GM23338 (cell line): ENCODE data around the gene SENP8. TPM values are rescaled to one million over a fixed set of nuclear protein-coding genes. Genes with fewer than 3 reads are reported as not detected.

Experiments used
- ATAC-seq: fragments of 200-7000 bp; cut with Tn5 transposase; 3 replicates; pipeline ENCODE4 v1.9.1; 2020
- DNase-seq: peaks from one replicate; pipeline ENCODE4 v3.0.0-alpha.2; 2015; ENCODE audit warnings: low spot score
- H2AFZ ChIP-seq: fragments of 200-600 bp; sonication (generic); 2 replicates; pipeline ENCODE4 v1.8.0; 2016; ENCODE audit warnings: antibody characterized with exemption, mild to moderate bottlenecking, moderate library complexity
- H3F3A ChIP-seq: fragments of 200-600 bp; sonication (generic); replicated peaks from 2 replicates; pipeline ENCODE4 v1.8.0; 2017; ENCODE audit warnings: antibody characterized with exemption, mixed run types, low read depth
- H3K27ac ChIP-seq: fragments of 200-600 bp; sonication (generic); 2 replicates; pipeline ENCODE4 v1.6.1; 2016; ENCODE audit warnings: low read depth
- H3K27me3 ChIP-seq: fragments of 200-600 bp; sonication (generic); 2 replicates; pipeline ENCODE4 v1.8.0; 2016; ENCODE audit warnings: mild to moderate bottlenecking, mixed run types, moderate library complexity; ENCODE audit not compliant: insufficient read depth
- H3K36me3 ChIP-seq: fragments of 200-600 bp; sonication (generic); 2 replicates; pipeline ENCODE4 v1.8.0; 2016; ENCODE audit warnings: mild to moderate bottlenecking; ENCODE audit not compliant: insufficient read depth
- H3K4me1 ChIP-seq: fragments of 200-600 bp; sonication (generic); 2 replicates; pipeline ENCODE4 v1.8.0; 2016; ENCODE audit warnings: mild to moderate bottlenecking, moderate library complexity; ENCODE audit not compliant: insufficient read depth
- H3K4me2 ChIP-seq: fragments of 200-600 bp; sonication (generic); 2 replicates; pipeline ENCODE4 v1.7.1; 2017; ENCODE audit warnings: mixed run types
- H3K4me3 ChIP-seq: fragments of 200-600 bp; sonication (generic); 2 replicates; pipeline ENCODE4 v1.6.1; 2016; ENCODE audit warnings: mixed run types
- H3K79me2 ChIP-seq: fragments of 200-600 bp; sonication (generic); replicated peaks from 2 replicates; pipeline ENCODE4 v1.8.0; 2017; ENCODE audit warnings: mild to moderate bottlenecking; ENCODE audit not compliant: insufficient read depth
- H3K9me2 ChIP-seq: fragments of 200-600 bp; sonication (generic); 2 replicates; pipeline ENCODE4 v1.8.0; 2017; ENCODE audit not compliant: insufficient read depth
- H4K20me1 ChIP-seq: fragments of 200-600 bp; sonication (generic); replicated peaks from 2 replicates; pipeline ENCODE4 v1.8.0; 2017; ENCODE audit warnings: mild to moderate bottlenecking; ENCODE audit not compliant: insufficient read depth
- H3K27ac Mint-ChIP-seq: 2 replicates; pipeline ENCODE4 v1.8.0; 2020; ENCODE audit warnings: inconsistent platforms, mild to moderate bottlenecking, moderate library complexity, mixed read lengths
- H3K27me3 Mint-ChIP-seq: 3 replicates; pipeline ENCODE4 v1.8.0; 2022; ENCODE audit warnings: low read depth, mild to moderate bottlenecking, moderate library complexity, mixed read lengths, inconsistent platforms; ENCODE audit not compliant: insufficient read depth, poor library complexity
- H3K36me3 Mint-ChIP-seq: 3 replicates; pipeline ENCODE4 v1.8.0; 2021; ENCODE audit warnings: low read depth, mild to moderate bottlenecking, inconsistent platforms, moderate library complexity, mixed read lengths
- H3K4me1 Mint-ChIP-seq: 3 replicates; pipeline ENCODE4 v1.8.0; 2020; ENCODE audit warnings: mild to moderate bottlenecking, inconsistent platforms, mixed read lengths
- H3K4me3 Mint-ChIP-seq: 3 replicates; pipeline ENCODE4 v1.8.0; 2021; ENCODE audit warnings: moderate library complexity, mild to moderate bottlenecking, inconsistent platforms, mixed read lengths
- H3K9me3 Mint-ChIP-seq: 3 replicates; pipeline ENCODE4 v1.8.0; 2020; ENCODE audit warnings: moderate library complexity, mild to moderate bottlenecking, inconsistent platforms, mixed read lengths
- CREB1 ChIP-seq: fragments of 250-450 bp; sonication (Bioruptor Pico); IDR thresholded peaks from 2 replicates; pipeline ENCODE4 v1.5.0; 2020; ENCODE audit warnings: low read depth, mild to moderate bottlenecking, moderate library complexity
- EZH2phosphoT487 ChIP-seq: fragments of 200-600 bp; sonication (generic); IDR thresholded peaks from one replicate; pipeline ENCODE4 v1.8.1; 2018; ENCODE audit warnings: antibody characterized with exemption; ENCODE audit not compliant: unreplicated experiment
- JUNB ChIP-seq: IDR thresholded peaks from one replicate; pipeline ENCODE4 v1.6.1; 2016; ENCODE audit warnings: antibody characterized with exemption; ENCODE audit not compliant: unreplicated experiment
- POLR2AphosphoS5 ChIP-seq: IDR thresholded peaks from 2 replicates; pipeline ENCODE4 v1.6.1; 2016; ENCODE audit warnings: antibody characterized with exemption, low read depth
- ZNF331 ChIP-seq: fragments of 250-450 bp; sonication (Bioruptor Pico); IDR thresholded peaks from 2 replicates; pipeline ENCODE4 v1.5.0; 2020; ENCODE audit warnings: low read depth, mild to moderate bottlenecking, moderate library complexity
- polyA plus RNA-seq: library from polyadenylated mRNA; unstranded; fragments of >200 nt; fragmentation: Nextera tagmentation; extraction: Ambion mirVana; gene quantifications from 2 replicates; pipeline ENCODE4 v1.2.1, GENCODE V29; 2016
- total RNA-seq: library from RNA; depleted of rRNA; stranded (reverse); fragments of >200 nt; shearing (Covaris generic); gene quantifications from 2 replicates; pipeline ENCODE4 v1.2.3, GENCODE V29; 2014
- TF ChIP-seq, protein P1 (sequence below), 2 experiments: fragments of 200-600 bp in 1 of 2; sonication (generic) in 1 of 2; conservative IDR thresholded peaks; 2 replicates each; pipeline versions ENCODE4 v1.5.1 to v1.6.1; 2016 to 2017; ENCODE audit warnings: antibody characterized with exemption in 2 of 2, low read depth in 2 of 2, mild to moderate bottlenecking in 2 of 2, moderate library complexity in 1 of 2
- TF ChIP-seq, protein P2 (sequence below): IDR thresholded peaks from 2 replicates; pipeline ENCODE4 v1.6.1; 2016; ENCODE audit warnings: antibody characterized with exemption
- TF ChIP-seq, protein P3 (sequence below): IDR thresholded peaks from one replicate; pipeline ENCODE4 v1.6.1; 2018; ENCODE audit warnings: antibody characterized with exemption; ENCODE audit not compliant: unreplicated experiment
- TF ChIP-seq, protein P4 (sequence below): fragments of 250-450 bp; sonication (Bioruptor Pico); IDR thresholded peaks from 2 replicates; pipeline ENCODE4 v1.5.0; 2020; ENCODE audit warnings: mild to moderate bottlenecking, moderate library complexity

Gene SENP8
- total and polyA plus RNA-seq, 2 experiments from 2014 or later = 3.1 to 7.7 TPM

DNA sequence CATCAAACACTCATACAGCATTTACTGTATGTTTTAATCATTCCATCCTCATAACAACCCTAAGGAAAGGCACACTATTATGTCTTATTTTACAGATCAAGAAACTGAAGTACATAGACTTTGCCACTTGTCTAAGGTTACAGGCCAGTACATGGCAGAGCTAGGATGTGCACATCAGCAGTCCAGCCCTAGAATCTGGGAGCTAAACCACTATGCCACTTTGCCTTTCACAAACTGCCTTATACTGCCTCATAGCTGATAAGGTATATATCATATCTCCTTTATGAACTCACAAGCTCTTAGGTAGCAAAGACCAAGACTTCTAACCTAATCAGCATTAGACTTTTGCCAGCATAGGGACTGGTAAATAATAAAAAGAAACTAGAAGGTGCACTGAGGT, 49.3 kb upstream of the SENP8 start (continued):
- TF ChIP-seq, protein P1, sequence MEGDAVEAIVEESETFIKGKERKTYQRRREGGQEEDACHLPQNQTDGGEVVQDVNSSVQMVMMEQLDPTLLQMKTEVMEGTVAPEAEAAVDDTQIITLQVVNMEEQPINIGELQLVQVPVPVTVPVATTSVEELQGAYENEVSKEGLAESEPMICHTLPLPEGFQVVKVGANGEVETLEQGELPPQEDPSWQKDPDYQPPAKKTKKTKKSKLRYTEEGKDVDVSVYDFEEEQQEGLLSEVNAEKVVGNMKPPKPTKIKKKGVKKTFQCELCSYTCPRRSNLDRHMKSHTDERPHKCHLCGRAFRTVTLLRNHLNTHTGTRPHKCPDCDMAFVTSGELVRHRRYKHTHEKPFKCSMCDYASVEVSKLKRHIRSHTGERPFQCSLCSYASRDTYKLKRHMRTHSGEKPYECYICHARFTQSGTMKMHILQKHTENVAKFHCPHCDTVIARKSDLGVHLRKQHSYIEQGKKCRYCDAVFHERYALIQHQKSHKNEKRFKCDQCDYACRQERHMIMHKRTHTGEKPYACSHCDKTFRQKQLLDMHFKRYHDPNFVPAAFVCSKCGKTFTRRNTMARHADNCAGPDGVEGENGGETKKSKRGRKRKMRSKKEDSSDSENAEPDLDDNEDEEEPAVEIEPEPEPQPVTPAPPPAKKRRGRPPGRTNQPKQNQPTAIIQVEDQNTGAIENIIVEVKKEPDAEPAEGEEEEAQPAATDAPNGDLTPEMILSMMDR (conservative IDR thresholded peaks at IDR 0.05; ENCODE audit: low read depth in 2 of 2) = no peak
- TF ChIP-seq, protein P2, sequence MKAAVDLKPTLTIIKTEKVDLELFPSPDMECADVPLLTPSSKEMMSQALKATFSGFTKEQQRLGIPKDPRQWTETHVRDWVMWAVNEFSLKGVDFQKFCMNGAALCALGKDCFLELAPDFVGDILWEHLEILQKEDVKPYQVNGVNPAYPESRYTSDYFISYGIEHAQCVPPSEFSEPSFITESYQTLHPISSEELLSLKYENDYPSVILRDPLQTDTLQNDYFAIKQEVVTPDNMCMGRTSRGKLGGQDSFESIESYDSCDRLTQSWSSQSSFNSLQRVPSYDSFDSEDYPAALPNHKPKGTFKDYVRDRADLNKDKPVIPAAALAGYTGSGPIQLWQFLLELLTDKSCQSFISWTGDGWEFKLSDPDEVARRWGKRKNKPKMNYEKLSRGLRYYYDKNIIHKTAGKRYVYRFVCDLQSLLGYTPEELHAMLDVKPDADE = no peak
- TF ChIP-seq, protein P3, sequence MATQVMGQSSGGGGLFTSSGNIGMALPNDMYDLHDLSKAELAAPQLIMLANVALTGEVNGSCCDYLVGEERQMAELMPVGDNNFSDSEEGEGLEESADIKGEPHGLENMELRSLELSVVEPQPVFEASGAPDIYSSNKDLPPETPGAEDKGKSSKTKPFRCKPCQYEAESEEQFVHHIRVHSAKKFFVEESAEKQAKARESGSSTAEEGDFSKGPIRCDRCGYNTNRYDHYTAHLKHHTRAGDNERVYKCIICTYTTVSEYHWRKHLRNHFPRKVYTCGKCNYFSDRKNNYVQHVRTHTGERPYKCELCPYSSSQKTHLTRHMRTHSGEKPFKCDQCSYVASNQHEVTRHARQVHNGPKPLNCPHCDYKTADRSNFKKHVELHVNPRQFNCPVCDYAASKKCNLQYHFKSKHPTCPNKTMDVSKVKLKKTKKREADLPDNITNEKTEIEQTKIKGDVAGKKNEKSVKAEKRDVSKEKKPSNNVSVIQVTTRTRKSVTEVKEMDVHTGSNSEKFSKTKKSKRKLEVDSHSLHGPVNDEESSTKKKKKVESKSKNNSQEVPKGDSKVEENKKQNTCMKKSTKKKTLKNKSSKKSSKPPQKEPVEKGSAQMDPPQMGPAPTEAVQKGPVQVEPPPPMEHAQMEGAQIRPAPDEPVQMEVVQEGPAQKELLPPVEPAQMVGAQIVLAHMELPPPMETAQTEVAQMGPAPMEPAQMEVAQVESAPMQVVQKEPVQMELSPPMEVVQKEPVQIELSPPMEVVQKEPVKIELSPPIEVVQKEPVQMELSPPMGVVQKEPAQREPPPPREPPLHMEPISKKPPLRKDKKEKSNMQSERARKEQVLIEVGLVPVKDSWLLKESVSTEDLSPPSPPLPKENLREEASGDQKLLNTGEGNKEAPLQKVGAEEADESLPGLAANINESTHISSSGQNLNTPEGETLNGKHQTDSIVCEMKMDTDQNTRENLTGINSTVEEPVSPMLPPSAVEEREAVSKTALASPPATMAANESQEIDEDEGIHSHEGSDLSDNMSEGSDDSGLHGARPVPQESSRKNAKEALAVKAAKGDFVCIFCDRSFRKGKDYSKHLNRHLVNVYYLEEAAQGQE = no peak
- no peak for TF ChIP-seq CREB1 (CRISPR knock-in tag)
- no peak for TF ChIP-seq JUNB
- TF ChIP-seq EZH2phosphoT487 = no peak

DNA sequence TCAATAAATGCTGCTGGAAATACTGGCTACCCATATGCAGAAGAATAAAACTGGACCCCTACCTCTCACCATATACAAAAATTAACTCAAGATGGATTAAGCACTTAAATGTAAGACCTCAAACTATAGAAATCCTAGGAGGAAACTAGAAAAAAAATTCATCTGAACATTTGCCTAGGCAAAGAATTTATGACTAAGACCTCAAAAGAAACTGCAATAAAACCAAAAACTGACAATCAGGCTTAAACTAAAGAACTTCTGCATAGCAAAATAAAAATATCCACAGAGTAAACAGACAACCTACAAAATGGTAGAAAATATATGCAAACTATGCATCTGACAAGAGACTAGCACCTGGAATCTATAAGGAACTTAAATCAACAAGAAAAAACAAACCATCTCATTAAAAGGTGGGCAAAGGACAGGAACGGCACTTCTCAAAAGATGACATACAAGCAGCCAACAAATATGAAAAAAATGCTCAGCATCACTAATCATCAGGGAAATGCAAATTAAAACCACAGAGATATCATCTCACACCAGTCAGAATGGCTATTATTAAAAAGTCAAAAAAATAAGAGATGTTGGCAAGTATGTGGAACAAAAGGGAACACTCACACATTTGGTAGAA, 47.3 kb upstream of the SENP8 start:
- Histone ChIP-seq H3K79me2 (peaks cover 16% of the 10 kb centered on the region), H2AFZ (no peak overlapping the region), H3K27me3 (no peaks in the 10 kb centered on the region), H3K4me1 (peaks cover 4% of the 10 kb centered on the region; the same call in 1 of the 2 replicates), H3K27ac (no peak overlapping the region), H3K4me2 (no peak overlapping the region), H3K36me3 (no peaks in the 10 kb centered on the region), H4K20me1 (peaks cover 8% of the 10 kb centered on the region), H3K9me2 (no peaks in the 10 kb centered on the region), H3F3A (no peaks in the 10 kb centered on the region), H3K4me3 (no peak overlapping the region)
- no peak for DNase-seq
- H3K27ac Mint-ChIP-seq = no peak overlapping the region
- no peaks in the 10 kb centered on the region; the same call in 2 of the 3 replicates for H3K4me1 Mint-ChIP-seq
- ATAC-seq = no peak
- H3K36me3 Mint-ChIP-seq = no peaks in the 10 kb centered on the region
- peaks cover 4% of the 10 kb centered on the region for H3K27me3 Mint-ChIP-seq
- no peak overlapping the region for H3K4me3 Mint-ChIP-seq
- H3K9me3 Mint-ChIP-seq = no peaks in the 10 kb centered on the region
- TF ChIP-seq CREB1 (CRISPR knock-in tag) (no peak), ZNF331 (no peak), POLR2AphosphoS5 (no peak), EZH2phosphoT487 (no peak)
- TF ChIP-seq, protein P2 = no peak
- TF ChIP-seq, protein P4, sequence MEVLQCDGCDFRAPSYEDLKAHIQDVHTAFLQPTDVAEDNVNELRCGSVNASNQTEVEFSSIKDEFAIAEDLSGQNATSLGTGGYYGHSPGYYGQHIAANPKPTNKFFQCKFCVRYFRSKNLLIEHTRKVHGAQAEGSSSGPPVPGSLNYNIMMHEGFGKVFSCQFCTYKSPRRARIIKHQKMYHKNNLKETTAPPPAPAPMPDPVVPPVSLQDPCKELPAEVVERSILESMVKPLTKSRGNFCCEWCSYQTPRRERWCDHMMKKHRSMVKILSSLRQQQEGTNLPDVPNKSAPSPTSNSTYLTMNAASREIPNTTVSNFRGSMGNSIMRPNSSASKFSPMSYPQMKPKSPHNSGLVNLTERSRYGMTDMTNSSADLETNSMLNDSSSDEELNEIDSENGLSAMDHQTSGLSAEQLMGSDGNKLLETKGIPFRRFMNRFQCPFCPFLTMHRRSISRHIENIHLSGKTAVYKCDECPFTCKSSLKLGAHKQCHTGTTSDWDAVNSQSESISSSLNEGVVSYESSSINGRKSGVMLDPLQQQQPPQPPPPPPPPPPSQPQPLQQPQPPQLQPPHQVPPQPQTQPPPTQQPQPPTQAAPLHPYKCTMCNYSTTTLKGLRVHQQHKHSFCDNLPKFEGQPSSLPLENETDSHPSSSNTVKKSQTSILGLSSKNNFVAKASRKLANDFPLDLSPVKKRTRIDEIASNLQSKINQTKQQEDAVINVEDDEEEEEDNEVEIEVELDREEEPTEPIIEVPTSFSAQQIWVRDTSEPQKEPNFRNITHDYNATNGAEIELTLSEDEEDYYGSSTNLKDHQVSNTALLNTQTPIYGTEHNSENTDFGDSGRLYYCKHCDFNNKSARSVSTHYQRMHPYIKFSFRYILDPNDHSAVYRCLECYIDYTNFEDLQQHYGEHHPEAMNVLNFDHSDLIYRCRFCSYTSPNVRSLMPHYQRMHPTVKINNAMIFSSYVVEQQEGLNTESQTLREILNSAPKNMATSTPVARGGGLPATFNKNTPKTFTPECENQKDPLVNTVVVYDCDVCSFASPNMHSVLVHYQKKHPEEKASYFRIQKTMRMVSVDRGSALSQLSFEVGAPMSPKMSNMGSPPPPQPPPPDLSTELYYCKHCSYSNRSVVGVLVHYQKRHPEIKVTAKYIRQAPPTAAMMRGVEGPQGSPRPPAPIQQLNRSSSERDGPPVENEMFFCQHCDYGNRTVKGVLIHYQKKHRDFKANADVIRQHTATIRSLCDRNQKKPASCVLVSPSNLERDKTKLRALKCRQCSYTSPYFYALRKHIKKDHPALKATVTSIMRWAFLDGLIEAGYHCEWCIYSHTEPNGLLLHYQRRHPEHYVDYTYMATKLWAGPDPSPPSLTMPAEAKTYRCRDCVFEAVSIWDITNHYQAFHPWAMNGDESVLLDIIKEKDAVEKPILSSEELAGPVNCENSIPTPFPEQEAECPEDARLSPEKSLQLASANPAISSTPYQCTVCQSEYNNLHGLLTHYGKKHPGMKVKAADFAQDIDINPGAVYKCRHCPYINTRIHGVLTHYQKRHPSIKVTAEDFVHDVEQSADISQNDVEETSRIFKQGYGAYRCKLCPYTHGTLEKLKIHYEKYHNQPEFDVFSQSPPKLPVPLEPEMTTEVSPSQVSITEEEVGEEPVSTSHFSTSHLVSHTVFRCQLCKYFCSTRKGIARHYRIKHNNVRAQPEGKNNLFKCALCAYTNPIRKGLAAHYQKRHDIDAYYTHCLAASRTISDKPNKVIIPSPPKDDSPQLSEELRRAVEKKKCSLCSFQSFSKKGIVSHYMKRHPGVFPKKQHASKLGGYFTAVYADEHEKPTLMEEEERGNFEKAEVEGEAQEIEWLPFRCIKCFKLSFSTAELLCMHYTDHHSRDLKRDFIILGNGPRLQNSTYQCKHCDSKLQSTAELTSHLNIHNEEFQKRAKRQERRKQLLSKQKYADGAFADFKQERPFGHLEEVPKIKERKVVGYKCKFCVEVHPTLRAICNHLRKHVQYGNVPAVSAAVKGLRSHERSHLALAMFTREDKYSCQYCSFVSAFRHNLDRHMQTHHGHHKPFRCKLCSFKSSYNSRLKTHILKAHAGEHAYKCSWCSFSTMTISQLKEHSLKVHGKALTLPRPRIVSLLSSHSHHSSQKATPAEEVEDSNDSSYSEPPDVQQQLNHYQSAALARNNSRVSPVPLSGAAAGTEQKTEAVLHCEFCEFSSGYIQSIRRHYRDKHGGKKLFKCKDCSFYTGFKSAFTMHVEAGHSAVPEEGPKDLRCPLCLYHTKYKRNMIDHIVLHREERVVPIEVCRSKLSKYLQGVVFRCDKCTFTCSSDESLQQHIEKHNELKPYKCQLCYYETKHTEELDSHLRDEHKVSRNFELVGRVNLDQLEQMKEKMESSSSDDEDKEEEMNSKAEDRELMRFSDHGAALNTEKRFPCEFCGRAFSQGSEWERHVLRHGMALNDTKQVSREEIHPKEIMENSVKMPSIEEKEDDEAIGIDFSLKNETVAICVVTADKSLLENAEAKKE (CRISPR knock-in tag) = no peak
